H1 (cell line): ENCODE results near the gene SERINC5. TPM values are rescaled to one million over a fixed set of nuclear protein-coding genes. Genes with fewer than 3 reads are reported as not detected.

Experiments used
- CTCF ChIA-PET: fragments of 300-600 bp; sonication (Branson Sonifier 250); formaldehyde crosslinking; loops from one replicate; lab custom pipeline; 2021; ENCODE audit not compliant: partially characterized antibody; lab: Charles Lee
- POLR2A ChIA-PET: fragments of 300-600 bp; sonication (Branson Sonifier 250); formaldehyde crosslinking; loops from one replicate; lab custom pipeline; 2021; ENCODE audit warnings: inconsistent platforms; ENCODE audit not compliant: partially characterized antibody; lab: Charles Lee
- DNase-seq, 2 experiments: peaks; one replicate each; pipeline versions ENCODE4 v3.0.0 to v3.0.0-alpha.2; 2010 to 2022; ENCODE audit warnings: low spot score in 2 of 2, low read depth in 1 of 2, mixed read lengths in 1 of 2
- FAIRE-seq: peaks from 2 replicates; lab custom pipeline; 2011; peaks lifted over from hg19 to GRCh38; lab: Jason Lieb, UNC
- H2AFZ ChIP-seq: 2 replicates; pipeline ENCODE4 v1.8.1; 2012; ENCODE audit warnings: low read length, inconsistent platforms
- H2AK5ac ChIP-seq: 2 replicates; pipeline ENCODE4 v1.6.1; 2013; ENCODE audit warnings: low read depth, low read length
- H2BK120ac ChIP-seq: replicated peaks from 2 replicates; pipeline ENCODE3; 2013; ENCODE audit warnings: low read depth, low read length, inconsistent platforms
- H2BK12ac ChIP-seq: 2 replicates; pipeline ENCODE4 v1.6.1; 2013; ENCODE audit warnings: low read depth, low read length
- H2BK15ac ChIP-seq: 2 replicates; pipeline ENCODE4 v1.6.1; 2013; ENCODE audit warnings: low read length
- H2BK20ac ChIP-seq: 2 replicates; pipeline ENCODE4 v1.6.1; 2013; ENCODE audit warnings: low read length
- H2BK5ac ChIP-seq: 2 replicates; pipeline ENCODE4 v1.6.1; 2013; ENCODE audit warnings: low read depth, low read length
- H3K14ac ChIP-seq: 2 replicates; pipeline ENCODE4 v1.6.1; 2013; ENCODE audit warnings: inconsistent platforms; ENCODE audit not compliant: insufficient read length
- H3K18ac ChIP-seq: 2 replicates; pipeline ENCODE4 v1.6.1; 2013; ENCODE audit warnings: low read length; ENCODE audit errors: extremely low read depth
- H3K23ac ChIP-seq: 2 replicates; pipeline ENCODE4 v1.6.1; 2013; ENCODE audit warnings: inconsistent platforms; ENCODE audit not compliant: insufficient read length
- H3K23me2 ChIP-seq: 2 replicates; pipeline ENCODE4 v1.6.1; 2013; ENCODE audit warnings: low read depth, low read length
- H3K27ac ChIP-seq: 2 replicates; pipeline ENCODE4 v1.6.1; 2011; ENCODE audit warnings: low read depth, low read length, inconsistent platforms
- H3K27me3 ChIP-seq, 4 experiments: replicated peaks in 1 of 4; 1 replicate in 1 of 4; 2 replicates in 3 of 4; pipeline versions ENCODE4 v1.6.1 to v1.8.1; 2011 to 2013; ENCODE audit warnings: low read length in 3 of 4, mild to moderate bottlenecking in 3 of 4, inconsistent platforms in 2 of 4, mixed read lengths in 2 of 4, moderate library complexity in 1 of 4; ENCODE audit not compliant: control insufficient read depth in 3 of 4, insufficient read depth in 3 of 4; ENCODE audit errors: extremely low read depth in 1 of 4
- H3K36me3 ChIP-seq, 4 experiments: 2 replicates each; pipeline versions ENCODE4 v1.6.1 to v1.8.1; 2011 to 2013; ENCODE audit warnings: mild to moderate bottlenecking in 4 of 4, low read length in 3 of 4, moderate library complexity in 2 of 4, control low read depth in 1 of 4, inconsistent platforms in 1 of 4; ENCODE audit not compliant: insufficient read depth in 4 of 4, control insufficient read depth in 2 of 4
- H3K4ac ChIP-seq: replicated peaks from 2 replicates; pipeline ENCODE3; 2013; ENCODE audit warnings: low read length, low read depth, mixed read lengths, inconsistent platforms; ENCODE audit not compliant: insufficient read length
- H3K4me1 ChIP-seq, 4 experiments: replicated peaks in 1 of 4; 1 replicate in 1 of 4; 2 replicates in 3 of 4; pipeline versions ENCODE4 v1.6.1 to v1.8.1; 2011 to 2013; ENCODE audit warnings: low read length in 3 of 4, inconsistent platforms in 2 of 4, mixed read lengths in 1 of 4; ENCODE audit not compliant: insufficient read depth in 4 of 4, control insufficient read depth in 3 of 4
- H3K4me2 ChIP-seq, 2 experiments: 2 replicates each; pipeline versions ENCODE4 v1.6.1 to v1.8.1; 2011 to 2013; ENCODE audit warnings: low read depth in 2 of 2, low read length in 2 of 2, control low read depth in 1 of 2, inconsistent platforms in 1 of 2, mild to moderate bottlenecking in 1 of 2; ENCODE audit not compliant: insufficient read depth in 1 of 2
- H3K4me3 ChIP-seq, 4 experiments: fragments of 200-600, 300-600 bp in 1 of 4; sonication (generic), shearing (Covaris generic), sonication (Bioruptor Twin) in 1 of 4; 2 replicates each; pipeline versions ENCODE4 v1.5.1 to v1.8.1; 2011 to 2016; ENCODE audit warnings: low read length in 4 of 4, low read depth in 3 of 4, control low read depth in 2 of 4, inconsistent platforms in 2 of 4, mild to moderate bottlenecking in 2 of 4, mixed read lengths in 1 of 4, moderate library complexity in 1 of 4; ENCODE audit not compliant: insufficient read depth in 2 of 4; ENCODE audit errors: extremely low read depth in 1 of 4
- H3K56ac ChIP-seq: replicated peaks from 2 replicates; pipeline ENCODE3; 2013; ENCODE audit warnings: low read depth, mild to moderate bottlenecking, mixed read lengths, low read length, inconsistent platforms; ENCODE audit not compliant: insufficient read length
- H3K79me1 ChIP-seq: 2 replicates; pipeline ENCODE4 v1.6.1; 2013; ENCODE audit warnings: low read depth, low read length, control low read depth
- H3K79me2 ChIP-seq, 2 experiments: 2 replicates each; pipeline versions ENCODE4 v1.6.1 to v1.8.1; 2012 to 2013; ENCODE audit warnings: low read length in 2 of 2, mild to moderate bottlenecking in 2 of 2, inconsistent platforms in 1 of 2; ENCODE audit not compliant: insufficient read depth in 2 of 2, control insufficient read depth in 1 of 2
- H3K9ac ChIP-seq, 4 experiments: replicated peaks in 1 of 4; 1 replicate in 1 of 4; 2 replicates in 3 of 4; pipeline versions ENCODE4 v1.6.1 to v1.8.1; 2011 to 2013; ENCODE audit warnings: low read depth in 3 of 4, low read length in 3 of 4, control low read depth in 2 of 4, mild to moderate bottlenecking in 2 of 4, moderate library complexity in 2 of 4, inconsistent platforms in 1 of 4; ENCODE audit errors: extremely low read depth in 1 of 4
- H3K9me3 ChIP-seq, 2 experiments: 2 replicates each; pipeline versions ENCODE4 v1.6.1 to v1.8.1; 2012 to 2013; ENCODE audit warnings: mild to moderate bottlenecking in 2 of 2, moderate library complexity in 2 of 2, control low read depth in 1 of 2, inconsistent platforms in 1 of 2, low read depth in 1 of 2, low read length in 1 of 2, mixed read lengths in 1 of 2; ENCODE audit not compliant: insufficient read depth in 2 of 2
- H4K20me1 ChIP-seq, 2 experiments: replicated peaks in 1 of 2; 2 replicates each; pipeline versions ENCODE3 to v1.8.1; 2011 to 2013; ENCODE audit warnings: inconsistent platforms in 2 of 2, low read length in 2 of 2, mild to moderate bottlenecking in 1 of 2; ENCODE audit not compliant: insufficient read depth in 2 of 2, control insufficient read depth in 1 of 2
- H4K5ac ChIP-seq: 2 replicates; pipeline ENCODE4 v1.6.1; 2013; ENCODE audit warnings: low read length, low read depth, mixed read lengths, inconsistent platforms; ENCODE audit not compliant: insufficient read length
- H4K8ac ChIP-seq: 2 replicates; pipeline ENCODE4 v1.8.0; 2013; ENCODE audit warnings: mild to moderate bottlenecking, moderate library complexity, low read length, inconsistent platforms; ENCODE audit not compliant: insufficient read depth; ENCODE audit errors: extremely low read depth
- H4K91ac ChIP-seq: replicated peaks from 2 replicates; pipeline ENCODE3; 2013; ENCODE audit warnings: low read length, mixed read lengths, inconsistent platforms; ENCODE audit not compliant: insufficient read length
- KDM1A ChIP-seq: fragments of 200-600, 300-600 bp; sonication (generic); IDR thresholded peaks from 2 replicates; pipeline ENCODE4 v1.7.1; 2016; ENCODE audit warnings: mild to moderate bottlenecking, low read length, borderline replicate concordance
- KDM5A ChIP-seq: fragments of 200-600 bp; IDR thresholded peaks from 2 replicates; pipeline ENCODE4 v1.7.1; 2012; ENCODE audit warnings: mild to moderate bottlenecking, low read length, inconsistent platforms, mixed read lengths
- RFX5 ChIP-seq: IDR thresholded peaks from 2 replicates; pipeline ENCODE4 v1.6.1; 2011; ENCODE audit warnings: low read depth, low read length, improper control_type of control experiment, borderline replicate concordance
- WGBS, 2 experiments: shearing (Covaris generic) in 1 of 2; methylation state at CpG; one replicate each; pipeline versions ENCODE4 v1.1.6 to v1.1.7; 2013 to 2015; ENCODE audit warnings: low lambda C conversion rate in 2 of 2, mixed read lengths in 2 of 2, inconsistent platforms in 1 of 2, low coverage in 1 of 2, missing lambda C conversion rate in 1 of 2; ENCODE audit not compliant: insufficient replicate concordance in 2 of 2, insufficient coverage in 1 of 2, insufficient read length in 1 of 2; ENCODE audit errors: extremely low coverage in 1 of 2, missing lambda C conversion rate in 1 of 2; 5-methylcytosine and 5-hydroxymethylcytosine counted together
- polyA plus RNA-seq, 7 experiments: library from polyadenylated mRNA; depleted of rRNA in 3 of 7; stranded (reverse) in 5 of 7; unstranded in 2 of 7; fragments of >200 nt in 5 of 7; fragments of 200-250 nt in 2 of 7; gene quantifications; 1 replicate in 5 of 7; 2 replicates in 1 of 7; 4 replicates in 1 of 7; pipeline versions ENCODE4 v1.2.1 to v1.2.3, GENCODE V29; 2011 to 2013; ENCODE audit warnings: missing spikeins in 2 of 7, mixed read lengths in 2 of 7
- total RNA-seq: library from RNA; stranded (reverse); fragmentation: NEBNext Ultra II Directional; extraction: Animal tissue kit (Norgen Biotek cat#: 25700); gene quantifications from 2 replicates; pipeline ENCODE4 v1.2.1, GENCODE V29; 2021
- TF ChIP-seq, protein P1 (sequence below), 3 experiments: IDR thresholded peaks; 1 replicate in 2 of 3; 2 replicates in 1 of 3; pipeline versions ENCODE4 v1.5.1 to v1.6.1; 2011; ENCODE audit warnings: low read length in 3 of 3, mild to moderate bottlenecking in 3 of 3, inconsistent platforms in 2 of 3, low read depth in 1 of 3, moderate library complexity in 1 of 3; ENCODE audit not compliant: insufficient read depth in 1 of 3; ENCODE audit errors: control extremely low read depth in 1 of 3

The SERINC5 gene
- total and polyA plus RNA-seq, 2 of the 8 experiments (the other 6 are each of a cell fraction or from before 2014, with no cell fraction given): 32.2 to 149 TPM

DNA sequence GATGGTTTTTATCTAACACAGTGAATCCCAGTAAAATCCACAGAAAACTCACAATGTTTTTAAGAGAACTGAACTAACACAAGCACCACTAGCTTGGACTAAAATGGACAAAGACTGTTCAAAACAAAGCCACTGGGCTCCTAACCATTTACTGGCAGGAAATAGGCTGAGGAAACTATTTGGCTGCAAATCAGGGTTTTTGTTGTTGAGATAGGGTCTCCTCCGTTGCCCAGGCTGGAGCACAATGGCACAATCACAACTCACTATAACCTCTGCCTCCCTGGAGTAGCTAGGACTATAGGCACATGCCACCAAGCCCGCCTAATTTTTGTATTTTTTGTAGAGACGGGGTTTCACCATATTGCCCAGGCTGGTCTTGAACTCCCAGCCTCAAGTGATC lies 121.0 kb downstream of the SERINC5 start:
- H3K9me3 ChIP-seq: no peaks in the 10 kb centered on the region
- no peaks in the 10 kb centered on the region for H3K79me1 ChIP-seq
- H3K79me2 ChIP-seq: 0 out of 4 replicates have a peak, but pooled peaks cover 0 to 4% of the 10 kb centered on the region in 2 experiments
- H3K36me3 ChIP-seq: no peaks in the 10 kb centered on the region; a peak in 1 of 8 replicates
- 0 out of 2 replicates have a peak overlapping the region, but pooled peaks have one; percentile 95 for H2BK15ac ChIP-seq
- no peak overlapping the region for H4K8ac ChIP-seq
- H3K27me3 ChIP-seq: no peaks in the 10 kb centered on the region
- H2BK120ac ChIP-seq: no peak overlapping the region
- H3K23ac ChIP-seq: no peak overlapping the region
- no peak for FAIRE-seq
- peak overlapping the region; percentile 86 for H3K18ac ChIP-seq
- no peak overlapping the region for H2AK5ac ChIP-seq
- CTCF ChIA-PET: interaction anchor here (0.8 to 1.6 kb wide), 5 partner anchors 11 to 43 kb away, joined by 3 to 4 read pairs (median 3); no protein-coding TSS in a partner anchor
- no peak for DNase-seq
- H3K56ac ChIP-seq: no peak overlapping the region
- peaks cover 6 to 14% (median 10%) of the 10 kb centered on the region in 4 experiments for H3K4me1 ChIP-seq
- H4K5ac ChIP-seq: peak overlapping the region; percentile 5
- H2BK12ac ChIP-seq: peak overlapping the region; percentile 93; the same call in 1 of the 2 replicates
- H3K9ac ChIP-seq: peak overlapping the region in 2 of 4 experiments; percentile 10 to 15; a peak in 1 of 7 replicates
- no peaks in the 10 kb centered on the region for H4K20me1 ChIP-seq
- H3K23me2 ChIP-seq: no peaks in the 10 kb centered on the region; the same call in 1 of the 2 replicates
- POLR2A ChIA-PET: interaction anchor here (0.5 to 2.1 kb wide), 5 partner anchors 8 to 626 kb away, joined by 3 to 6 read pairs (median 3); no protein-coding TSS in a partner anchor
- no peak overlapping the region for H3K14ac ChIP-seq
- H4K91ac ChIP-seq: peak overlapping the region; percentile 8
- peak overlapping the region; percentile 37; the same call in 1 of the 2 replicates for H3K27ac ChIP-seq
- H3K4me2 ChIP-seq: no peak overlapping the region
- H2BK5ac ChIP-seq: peak overlapping the region; percentile 53; the same call in 1 of the 2 replicates
- WGBS, 2 experiments: 74% methylated on average over 3 of the region's 3 CpGs; no CpG with 5 or more reads in 1 of the 2 experiments
- no peak overlapping the region for H3K4ac ChIP-seq
- no peak overlapping the region for H2AFZ ChIP-seq
- H2BK20ac ChIP-seq: no peak overlapping the region; the same call in 1 of the 2 replicates
- H3K4me3 ChIP-seq: no peak overlapping the region
- TF ChIP-seq KDM5A (no peak), KDM1A (no peak), RFX5 (no peak)
- TF ChIP-seq, protein P1, sequence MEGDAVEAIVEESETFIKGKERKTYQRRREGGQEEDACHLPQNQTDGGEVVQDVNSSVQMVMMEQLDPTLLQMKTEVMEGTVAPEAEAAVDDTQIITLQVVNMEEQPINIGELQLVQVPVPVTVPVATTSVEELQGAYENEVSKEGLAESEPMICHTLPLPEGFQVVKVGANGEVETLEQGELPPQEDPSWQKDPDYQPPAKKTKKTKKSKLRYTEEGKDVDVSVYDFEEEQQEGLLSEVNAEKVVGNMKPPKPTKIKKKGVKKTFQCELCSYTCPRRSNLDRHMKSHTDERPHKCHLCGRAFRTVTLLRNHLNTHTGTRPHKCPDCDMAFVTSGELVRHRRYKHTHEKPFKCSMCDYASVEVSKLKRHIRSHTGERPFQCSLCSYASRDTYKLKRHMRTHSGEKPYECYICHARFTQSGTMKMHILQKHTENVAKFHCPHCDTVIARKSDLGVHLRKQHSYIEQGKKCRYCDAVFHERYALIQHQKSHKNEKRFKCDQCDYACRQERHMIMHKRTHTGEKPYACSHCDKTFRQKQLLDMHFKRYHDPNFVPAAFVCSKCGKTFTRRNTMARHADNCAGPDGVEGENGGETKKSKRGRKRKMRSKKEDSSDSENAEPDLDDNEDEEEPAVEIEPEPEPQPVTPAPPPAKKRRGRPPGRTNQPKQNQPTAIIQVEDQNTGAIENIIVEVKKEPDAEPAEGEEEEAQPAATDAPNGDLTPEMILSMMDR (IDR thresholded peaks at IDR 0.05; ENCODE audit: control extremely low read depth in 1 of 3, insufficient read depth in 1 of 3, low read depth in 1 of 3, low read length in 3 of 3): no peak
